Activated CD4-positive, alpha-beta T cell treated with anti-CD3 and anti-CD28 coated beads, Interleukin-2, Interleukin-6, amounts not matched to agents 100 ng/mL and 50 ng/mL, durations not matched to agents 16 hours and 8 hours (primary cell): ENCODE results near the gene MEGF9.

Experiments used
- DNase-seq: peaks from one replicate; pipeline ENCODE4 v3.0.0-alpha.2; 2020

The MEGF9 gene

GRCh38 chr9:120702075-120702474 lies 12.2 kb downstream of the MEGF9 start:
- DNase-seq: no peak

- DNase-seq: no peak
Measured at GRCh38 chr9:120701248-120701647, 13.0 kb downstream of the MEGF9 start.

- DNase-seq: no peak
Measured at GRCh38 chr9:120698766-120699165, 15.5 kb downstream of the MEGF9 start.

GRCh38 chr9:120697448-120697847 lies 16.8 kb downstream of the MEGF9 start:
- DNase-seq: no peak

- no peak for DNase-seq
Measured at GRCh38 chr9:120696551-120697230, 17.6 kb downstream of the MEGF9 start.

- DNase-seq: peak; percentile 24
Measured at GRCh38 chr9:120694559-120694958, 19.7 kb downstream of the MEGF9 start.

GRCh38 chr9:120693700-120694008 lies 20.6 kb downstream of the MEGF9 start:
- DNase-seq: no peak

GRCh38 chr9:120692901-120693699 lies 21.2 kb downstream of the MEGF9 start:
- DNase-seq: peak; percentile 26

GRCh38 chr9:120690372-120690771 lies 23.9 kb downstream of the MEGF9 start:
- DNase-seq: no peak

- DNase-seq: no peak
Measured at GRCh38 chr9:120689860-120690259, 24.4 kb downstream of the MEGF9 start.

GRCh38 chr9:120688758-120689157 lies 25.5 kb downstream of the MEGF9 start:
- no peak for DNase-seq

- no peak for DNase-seq
Measured at GRCh38 chr9:120683150-120683549, 31.1 kb downstream of the MEGF9 start.

GRCh38 chr9:120681121-120681520 lies 33.1 kb downstream of the MEGF9 start:
- no peak for DNase-seq

- DNase-seq: no peak
Measured at GRCh38 chr9:120680579-120680978, 33.7 kb downstream of the MEGF9 start.

- no peak for DNase-seq
Measured at GRCh38 chr9:120680161-120680560, 34.1 kb downstream of the MEGF9 start.

GRCh38 chr9:120677965-120678364 lies 36.3 kb downstream of the MEGF9 start:
- no peak for DNase-seq

GRCh38 chr9:120676767-120677402 lies 37.4 kb downstream of the MEGF9 start:
- no peak for DNase-seq

GRCh38 chr9:120668399-120668798 lies 45.9 kb downstream of the MEGF9 start:
- no peak for DNase-seq

- no peak for DNase-seq
Measured at GRCh38 chr9:120663950-120664349, 50.3 kb downstream of the MEGF9 start.

- DNase-seq: no peak
Measured at GRCh38 chr9:120663380-120663779, 50.9 kb downstream of the MEGF9 start.

- no peak for DNase-seq
Measured at GRCh38 chr9:120662513-120662912, 51.8 kb downstream of the MEGF9 start.

GRCh38 chr9:120659676-120660075 lies 54.6 kb downstream of the MEGF9 start:
- no peak for DNase-seq

- DNase-seq: no peak
Measured at GRCh38 chr9:120659209-120659608, 55.1 kb downstream of the MEGF9 start.

- peak; percentile 16 for DNase-seq
Measured at GRCh38 chr9:120655005-120655622, 59.2 kb downstream of the MEGF9 start.
